GM19455 (cell line): ENCODE data around the gene FBXW7.

Experiments
- ATAC-seq: cut with Tn5 transposase; IDR thresholded peaks from one replicate; pipeline ENCODE4 v1.9.1; 2021; ENCODE audit not compliant: unreplicated experiment

FBXW7 gene

DNA sequence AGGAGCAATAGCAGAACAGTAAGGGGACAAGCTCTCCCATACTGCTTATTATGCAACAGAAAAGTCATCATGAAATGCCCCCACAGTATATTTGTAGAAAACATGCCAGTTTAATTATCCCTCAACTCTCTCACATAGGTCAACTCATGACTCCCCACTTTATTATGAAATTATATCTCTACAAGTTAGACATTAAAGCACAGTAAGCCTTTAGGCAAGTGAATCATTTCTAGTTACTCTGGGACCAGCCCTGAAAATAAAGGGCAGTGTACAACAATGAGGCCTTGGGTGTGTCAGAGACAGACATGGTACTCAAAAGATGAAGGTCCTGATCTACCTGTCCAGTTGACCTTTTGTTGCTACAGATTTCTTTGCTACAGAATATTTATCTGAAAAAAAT, 191.9 kb downstream of the FBXW7 start:
- ATAC-seq, result no peak

DNA sequence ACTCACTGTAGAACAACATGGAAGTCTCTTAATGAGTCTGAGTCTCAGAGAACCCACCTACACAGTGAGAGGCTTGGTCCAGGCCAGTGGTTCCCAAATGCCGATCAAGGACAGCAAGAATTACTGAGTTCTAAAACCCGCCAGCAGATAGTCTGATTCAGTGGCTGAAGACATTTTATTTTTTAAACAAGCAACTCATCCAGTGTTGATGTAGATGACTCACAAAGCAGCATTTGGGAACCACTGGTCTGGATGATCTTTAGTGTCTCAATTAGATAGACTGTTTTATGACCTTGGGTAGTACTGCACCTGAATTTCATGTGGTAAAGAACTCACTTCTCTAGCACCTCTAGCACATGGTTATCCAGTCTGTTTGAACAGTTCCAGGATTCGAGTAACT, 193.6 kb downstream of the FBXW7 start:
- no peak for ATAC-seq

DNA sequence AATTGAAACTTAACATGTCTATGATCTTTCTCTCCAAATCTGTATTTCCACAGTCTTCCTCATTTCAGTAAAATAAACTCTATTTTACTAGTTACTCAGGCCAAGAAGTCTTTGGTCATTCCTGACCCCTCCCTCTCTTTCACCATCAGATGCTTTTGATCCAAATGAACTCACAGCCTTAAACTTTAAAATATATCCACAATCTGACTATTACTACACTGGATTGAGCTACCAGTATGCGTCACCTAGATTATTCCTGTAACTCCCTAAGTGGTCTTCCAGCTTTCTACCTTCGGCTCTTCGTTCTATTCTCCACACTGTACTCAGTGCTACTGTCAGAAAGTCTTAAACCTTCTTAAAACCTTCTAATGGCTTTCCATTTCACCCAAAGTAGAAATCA, 195.1 kb downstream of the FBXW7 start:
- ATAC-seq, result no peak

DNA sequence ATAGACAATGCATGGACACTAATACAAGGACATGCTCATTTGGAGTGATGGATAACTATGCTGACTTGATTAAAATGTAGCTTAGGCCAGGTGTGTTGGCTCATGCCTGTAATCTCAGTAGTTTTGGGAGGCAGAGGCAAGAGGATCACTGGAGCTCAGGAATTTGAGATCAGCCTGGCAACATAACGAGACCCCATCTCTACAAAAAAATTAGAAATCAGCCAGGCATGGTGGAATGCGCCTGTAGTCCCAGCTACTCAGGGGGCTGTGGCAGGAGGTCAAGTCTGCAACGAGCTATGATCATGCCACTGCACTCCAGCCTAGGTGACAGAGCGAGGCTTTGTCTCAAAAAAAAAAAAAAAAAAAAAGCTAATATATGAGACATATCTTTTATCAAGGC, 196.3 kb downstream of the FBXW7 start:
- no peak for ATAC-seq

DNA sequence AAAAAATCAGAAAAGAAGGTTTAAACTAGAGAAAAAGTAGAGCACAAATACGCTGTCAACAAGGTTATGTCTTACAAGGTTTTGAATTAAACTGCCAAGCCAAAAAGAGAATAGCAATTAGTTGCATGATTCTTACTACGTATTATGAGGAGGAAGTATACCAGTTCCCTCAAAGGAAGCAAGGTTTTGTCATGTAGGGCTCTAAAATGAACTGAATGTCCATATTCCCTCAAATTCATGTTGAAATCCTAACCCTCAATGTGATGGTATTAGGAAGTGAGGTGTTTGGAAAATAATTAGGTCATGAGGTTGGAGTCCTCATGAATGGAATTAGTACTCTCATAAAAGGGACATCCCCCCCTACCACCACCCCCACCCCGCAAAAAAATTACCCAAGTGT, 201.0 kb downstream of the FBXW7 start:
- no peak for ATAC-seq

DNA sequence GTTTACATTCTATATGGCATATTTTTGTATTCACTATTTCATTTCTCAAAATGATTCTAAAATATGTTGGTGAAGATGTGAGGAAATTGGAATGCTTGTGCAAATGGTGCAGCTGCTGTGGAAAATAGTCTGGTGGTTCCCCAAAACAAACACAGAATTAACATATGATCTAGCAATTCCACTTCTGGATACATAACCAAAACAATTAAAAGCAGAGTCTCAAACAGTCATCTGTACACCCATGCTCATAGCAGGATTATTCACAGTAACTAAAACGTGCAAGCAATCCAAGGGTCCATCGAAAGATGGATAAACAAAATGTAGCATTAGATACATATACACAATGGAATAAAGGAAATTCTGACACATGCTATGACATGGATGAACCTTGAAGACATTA, 204.8 kb downstream of the FBXW7 start:
- no peak for ATAC-seq

DNA sequence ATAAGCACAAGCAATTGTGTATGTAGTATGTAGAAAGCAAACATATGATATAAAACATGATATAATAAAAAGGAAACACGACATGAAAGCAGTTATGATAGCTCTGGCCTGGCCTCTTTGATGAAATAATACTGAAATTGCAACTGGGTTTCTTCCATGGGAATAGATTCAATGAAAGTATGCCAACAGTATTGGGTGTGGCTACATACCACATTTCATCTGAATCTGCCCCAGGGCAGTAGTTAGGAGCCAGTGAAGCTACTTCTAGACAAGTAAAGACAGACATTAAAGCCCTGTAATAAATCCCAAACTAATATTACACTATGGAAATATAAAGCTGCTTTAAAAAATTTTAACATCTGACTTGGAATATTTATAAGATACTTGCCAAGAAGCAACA, 207.3 kb downstream of the FBXW7 start:
- no peak for ATAC-seq

DNA sequence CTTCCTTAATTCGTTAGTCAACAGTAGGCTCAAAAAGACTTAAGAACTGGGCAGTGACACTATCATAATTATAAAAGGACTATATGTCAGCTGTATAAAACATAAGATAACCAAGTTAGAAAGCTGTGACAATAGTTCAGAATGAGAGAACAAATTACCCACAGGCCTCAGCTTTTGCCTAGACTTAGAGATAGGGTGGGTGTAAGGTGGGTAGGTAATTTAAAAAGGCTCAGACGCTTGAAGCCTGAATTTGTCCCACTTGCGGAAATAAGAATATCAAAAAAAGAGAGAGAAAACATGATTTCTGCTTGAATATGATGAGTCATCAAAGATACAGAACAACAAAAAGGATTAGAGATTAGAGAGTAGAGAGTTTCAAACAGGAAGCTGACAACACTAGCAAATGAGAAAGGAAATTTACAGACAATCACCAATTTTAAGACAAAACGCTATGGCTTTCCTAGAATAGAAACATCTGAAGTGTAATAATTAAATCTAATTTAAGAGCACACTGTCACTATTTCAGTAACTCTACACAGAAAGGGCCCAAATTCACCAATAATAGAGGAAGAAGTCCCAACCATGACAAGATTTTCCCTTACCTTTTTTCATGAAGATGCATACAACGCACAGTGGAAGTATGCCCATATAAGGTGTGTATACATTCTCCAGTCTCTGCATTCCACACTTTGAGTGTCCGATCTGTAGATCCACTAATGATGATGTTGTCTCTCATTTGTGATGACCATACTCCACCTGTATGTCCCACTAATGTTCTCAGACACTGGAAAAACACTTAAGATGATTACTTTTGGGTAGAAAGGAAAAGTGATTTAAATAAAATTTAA, 208.1 kb downstream of the FBXW7 start:
- no peak for ATAC-seq

DNA sequence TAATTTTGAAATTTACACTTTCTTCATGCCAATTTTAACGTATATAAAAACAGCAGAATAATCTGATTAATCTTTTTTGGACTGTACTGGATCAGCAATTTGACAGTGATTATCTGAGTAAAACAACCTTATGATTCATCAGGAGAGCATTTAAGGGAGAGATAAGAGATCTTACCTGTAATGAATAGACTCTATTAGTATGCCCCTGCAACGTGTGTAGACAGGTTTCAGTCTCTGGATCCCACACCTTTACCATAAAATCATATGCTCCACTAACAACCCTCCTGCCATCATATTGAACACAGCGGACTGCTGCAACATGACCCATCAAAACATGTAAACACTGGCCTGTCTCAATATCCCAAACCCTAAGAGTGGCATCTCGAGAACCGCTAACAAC, 210.1 kb downstream of the FBXW7 start:
- no peak for ATAC-seq

DNA sequence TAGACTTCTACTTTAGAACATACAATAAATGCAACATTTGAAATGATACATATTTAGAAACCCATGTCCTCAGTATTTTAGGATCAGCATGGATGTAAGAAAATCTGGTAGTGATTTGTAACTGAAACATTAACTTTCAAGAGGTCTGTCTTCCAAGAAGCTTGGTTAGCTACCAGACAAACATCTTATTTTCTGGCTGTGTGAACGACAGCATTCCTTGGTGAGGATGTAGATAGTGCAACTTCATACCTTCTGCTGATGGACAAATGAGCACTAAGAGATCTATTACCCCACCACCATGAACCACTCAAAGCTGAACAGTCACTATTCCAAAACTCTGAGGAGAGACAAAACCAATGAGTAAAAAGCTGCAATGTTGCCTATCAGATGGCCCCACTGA, 212.7 kb downstream of the FBXW7 start:
- ATAC-seq, result no peak

DNA sequence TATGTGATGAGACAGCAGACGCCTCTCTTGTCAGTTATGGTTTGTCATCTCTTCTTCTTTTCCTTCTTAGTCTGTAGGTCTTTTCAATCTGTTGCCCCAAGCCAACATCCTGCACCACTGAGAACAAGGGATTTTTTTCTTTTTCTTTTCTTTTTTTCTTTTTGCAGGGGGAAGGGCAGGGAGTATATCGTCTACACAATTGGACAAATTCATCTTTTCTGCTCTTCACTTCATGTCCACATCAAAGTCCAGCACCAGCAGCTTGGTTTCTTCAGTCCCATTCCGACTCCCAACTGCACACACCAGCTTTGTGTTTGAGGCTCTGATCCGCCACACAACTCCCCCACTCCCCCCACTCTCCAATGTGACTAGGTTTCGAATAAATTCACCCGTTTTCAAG, 213.2 kb downstream of the FBXW7 start:
- no peak for ATAC-seq

DNA sequence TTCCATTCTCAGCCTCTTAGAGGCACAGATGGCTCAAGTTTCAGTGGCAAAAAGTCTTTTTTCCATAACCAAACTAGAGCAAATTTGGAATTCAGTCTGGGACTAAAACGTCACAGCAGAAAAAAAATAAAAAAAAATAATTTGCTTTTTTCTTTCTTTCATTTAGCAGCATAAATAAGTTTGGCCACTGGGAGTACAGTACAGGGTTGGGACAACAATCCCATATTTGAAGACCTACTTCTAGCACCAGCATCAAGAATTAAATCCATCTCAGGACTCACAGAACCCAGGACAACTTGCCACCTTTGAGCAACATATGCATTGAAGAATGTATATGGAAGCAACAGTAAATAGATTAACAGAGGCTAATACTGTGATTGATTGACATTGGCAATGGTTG, 214.0 kb downstream of the FBXW7 start:
- no peak for ATAC-seq

DNA sequence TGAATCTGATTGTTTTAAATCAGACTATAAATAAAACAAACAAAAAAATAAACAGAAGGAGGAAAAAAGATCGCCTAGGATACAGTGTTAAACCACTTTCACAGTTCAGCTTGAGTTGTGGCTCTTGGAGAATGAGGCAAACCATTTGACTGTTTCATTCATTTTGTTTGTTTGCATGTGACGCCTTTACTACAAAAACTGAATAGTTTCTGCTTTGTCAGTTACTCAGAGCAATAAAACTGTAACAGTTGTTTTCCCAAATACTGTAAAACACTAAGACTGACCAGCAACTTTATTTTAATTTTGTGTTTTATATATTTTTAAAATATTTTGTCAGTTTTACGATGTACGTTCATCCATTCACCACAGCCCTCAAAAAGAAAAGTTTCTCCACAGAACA, 214.5 kb downstream of the FBXW7 start:
- ATAC-seq, result no peak

DNA sequence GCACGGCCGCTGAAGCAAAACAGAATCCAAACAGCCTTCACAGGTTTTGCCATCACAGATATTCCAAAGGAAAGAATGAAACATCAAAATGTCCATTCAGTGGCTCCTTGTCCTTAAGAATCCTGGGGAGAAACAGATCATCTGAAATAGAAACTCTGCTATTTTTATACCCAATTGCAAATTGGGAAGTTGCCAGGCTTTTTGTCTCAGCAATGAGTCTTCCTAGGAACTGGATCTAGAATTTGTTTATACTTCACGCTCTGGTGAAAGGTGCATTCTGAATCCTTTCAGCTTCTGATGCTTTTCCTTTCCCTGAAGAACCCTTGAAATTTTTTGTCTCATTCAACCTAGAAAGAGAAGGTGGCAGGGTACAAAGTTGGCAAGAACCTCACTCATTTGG, 218.9 kb downstream of the FBXW7 start:
- ATAC-seq, result no peak

DNA sequence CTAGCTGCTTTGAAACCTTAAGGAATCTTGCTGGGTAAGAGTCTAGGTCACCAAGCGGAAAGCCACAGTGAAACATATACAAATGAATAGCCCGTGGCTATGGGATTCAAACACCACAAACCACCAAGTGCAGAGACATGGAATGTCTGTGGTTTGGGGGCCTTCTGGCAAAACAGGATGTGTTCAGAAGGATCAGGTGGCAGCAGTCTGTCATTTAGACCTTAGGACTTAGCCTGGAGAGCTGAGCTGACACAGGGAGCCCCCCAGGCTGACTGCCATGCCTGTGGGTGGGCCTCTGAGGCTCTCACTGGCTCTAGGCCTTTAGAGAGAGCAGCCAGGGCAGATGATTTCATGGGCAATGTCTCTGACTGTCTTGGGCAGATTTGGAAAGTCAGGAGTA, 225.6 kb downstream of the FBXW7 start:
- ATAC-seq, result no peak

DNA sequence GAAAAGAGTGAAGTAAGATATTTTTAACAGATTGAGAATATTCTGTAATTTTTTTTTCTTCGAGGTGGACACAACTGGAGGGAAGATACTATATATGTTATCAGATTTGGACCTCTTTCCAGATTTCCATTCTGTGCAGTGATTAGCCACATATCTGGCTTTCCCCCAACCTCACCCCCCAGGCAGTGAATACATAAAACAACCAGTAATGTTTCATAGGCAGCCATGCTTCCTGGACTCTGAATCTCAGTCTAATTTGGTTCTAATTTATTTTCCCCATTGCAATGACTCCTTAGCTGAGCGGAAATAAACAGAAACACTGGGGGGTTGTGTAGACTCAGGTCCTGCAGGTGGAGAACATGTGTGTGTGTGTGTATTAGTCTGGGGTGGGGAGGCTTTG, 226.5 kb downstream of the FBXW7 start:
- no peak for ATAC-seq

DNA sequence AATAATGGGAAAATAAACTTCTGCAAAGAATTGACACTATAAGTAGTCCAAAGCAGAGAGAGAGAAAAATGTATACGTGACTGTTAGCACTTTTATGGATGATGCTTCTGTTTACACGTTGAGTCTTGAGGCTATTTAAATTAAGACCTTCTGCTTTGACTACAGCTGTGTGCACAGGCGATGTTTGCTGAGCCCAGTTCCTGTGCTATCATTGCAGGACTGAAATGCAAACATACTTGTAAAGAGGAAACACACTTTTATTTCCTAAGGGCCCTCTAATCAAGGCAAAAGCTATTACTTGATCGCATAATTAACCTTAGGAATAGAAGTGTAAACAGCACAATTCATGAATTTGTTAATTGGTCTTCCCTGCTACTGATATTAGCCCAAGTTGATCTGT, 226.9 kb downstream of the FBXW7 start:
- ATAC-seq, result no peak

DNA sequence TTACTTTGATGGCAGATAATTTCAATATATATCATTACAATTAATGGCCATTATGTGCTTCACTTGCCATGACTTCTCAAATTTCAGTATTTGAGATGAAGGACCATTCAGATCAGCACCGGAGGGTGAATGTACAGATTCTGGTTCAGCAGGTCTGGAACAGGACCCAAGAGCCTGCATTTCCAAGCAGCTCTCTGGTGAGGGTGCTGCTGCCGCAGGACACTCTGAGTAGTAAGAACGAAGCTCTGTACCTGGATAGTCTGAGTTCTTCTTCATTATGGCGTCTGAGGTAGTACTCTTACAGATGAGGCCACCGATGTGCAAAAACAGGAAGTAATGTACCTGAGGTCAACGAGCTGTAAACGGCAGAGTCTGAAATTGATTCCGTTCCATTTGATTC, 228.2 kb downstream of the FBXW7 start:
- ATAC-seq, result no peak

DNA sequence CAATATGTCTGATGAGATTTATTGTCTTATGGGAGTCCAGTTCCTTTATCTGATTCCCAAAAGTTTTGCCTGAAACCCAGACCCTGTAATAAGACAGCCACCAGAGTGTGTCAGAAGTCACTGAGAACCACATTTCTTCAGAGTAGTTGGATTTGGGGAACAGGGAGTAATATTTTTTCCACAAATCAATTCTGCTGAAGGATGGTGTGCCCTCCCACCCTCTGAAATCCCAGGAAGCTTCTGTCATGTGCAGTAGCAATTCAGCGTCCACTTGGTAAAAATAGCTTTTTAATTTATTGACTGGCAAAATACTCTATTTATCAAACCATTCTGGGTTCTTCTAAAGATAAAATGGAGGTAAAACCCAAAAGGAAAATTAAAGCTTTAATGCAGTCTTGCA, 229.4 kb downstream of the FBXW7 start:
- no peak for ATAC-seq

DNA sequence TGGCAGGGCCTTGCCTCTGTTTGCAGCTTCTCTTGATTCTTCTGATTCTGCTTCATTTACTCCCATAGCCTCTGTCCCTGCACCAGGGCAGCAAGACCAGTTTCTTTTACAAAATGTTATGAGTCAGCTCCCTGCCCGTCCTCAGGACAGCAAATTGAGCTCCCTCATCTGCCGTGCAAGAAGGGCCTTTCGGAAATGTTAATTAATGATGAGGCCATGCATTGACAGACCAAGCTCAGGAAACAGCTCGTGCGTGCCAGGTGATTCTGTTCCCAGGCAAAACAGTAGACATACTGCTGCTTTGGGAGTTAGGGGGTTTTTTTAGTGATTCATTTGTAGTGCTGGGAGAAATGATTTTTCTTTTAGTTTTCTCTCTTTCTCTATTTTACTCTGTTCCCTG, 231.7 kb downstream of the FBXW7 start:
- ATAC-seq, result peak; percentile 66

DNA sequence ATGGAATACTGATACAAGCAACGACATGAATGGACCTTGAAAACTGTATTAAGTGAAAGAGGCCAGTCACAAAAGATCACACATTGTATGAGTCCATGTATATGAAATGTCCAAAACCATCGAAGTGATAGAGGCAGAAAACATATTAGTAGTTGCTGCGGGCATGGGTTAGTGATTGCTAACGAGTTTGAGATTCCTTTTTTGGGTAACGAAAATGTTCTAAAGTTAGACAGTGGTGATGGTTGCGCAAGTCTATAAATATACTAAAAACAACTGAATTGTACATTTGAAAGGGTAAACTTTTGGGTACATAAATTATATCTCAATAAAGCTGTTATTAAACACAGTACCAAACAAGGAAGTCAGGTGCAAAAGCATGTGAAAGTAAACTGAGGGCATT, 234.5 kb downstream of the FBXW7 start:
- ATAC-seq, result no peak

DNA sequence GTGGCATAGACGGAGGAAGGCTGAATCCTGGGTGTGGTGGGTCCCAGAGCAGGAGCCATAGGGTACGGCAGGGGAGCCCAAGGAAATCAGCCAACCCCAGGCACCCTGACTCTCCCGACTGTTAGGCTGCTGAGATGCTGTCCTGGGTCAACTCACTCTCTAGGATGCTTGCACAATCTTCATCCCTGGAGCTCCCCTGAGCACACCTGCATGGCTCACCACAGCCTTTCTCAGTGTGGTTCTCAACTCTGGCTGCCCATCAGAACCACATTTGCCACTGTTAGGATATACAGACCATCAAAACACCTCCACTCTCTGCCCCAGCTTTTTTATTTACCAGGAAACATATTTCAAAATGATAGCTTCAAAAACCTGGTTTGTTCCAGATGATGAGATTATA, 236.3 kb downstream of the FBXW7 start:
- no peak for ATAC-seq

DNA sequence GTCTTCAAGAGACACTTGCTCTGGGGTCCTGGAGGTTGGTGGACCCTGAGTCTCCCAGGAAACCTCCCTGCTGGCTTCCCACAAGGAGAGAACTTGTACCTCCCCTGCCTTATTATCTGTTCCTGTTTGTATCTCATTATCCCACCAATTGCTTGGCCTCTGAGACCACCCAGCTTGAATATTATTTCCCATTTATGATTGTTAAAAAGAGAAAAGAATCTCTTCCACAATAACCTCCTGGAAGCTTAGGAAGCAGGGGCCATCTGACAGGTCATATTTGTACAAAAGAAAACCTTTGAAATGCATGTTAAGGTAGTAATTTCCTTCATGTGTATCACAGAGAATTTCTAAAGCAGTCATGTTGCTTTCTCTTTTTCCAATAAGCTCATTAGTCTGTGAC, 239.5 kb downstream of the FBXW7 start:
- ATAC-seq, result no peak
